ENCODE results near the gene STAC2.

STAC2 gene

DNA sequence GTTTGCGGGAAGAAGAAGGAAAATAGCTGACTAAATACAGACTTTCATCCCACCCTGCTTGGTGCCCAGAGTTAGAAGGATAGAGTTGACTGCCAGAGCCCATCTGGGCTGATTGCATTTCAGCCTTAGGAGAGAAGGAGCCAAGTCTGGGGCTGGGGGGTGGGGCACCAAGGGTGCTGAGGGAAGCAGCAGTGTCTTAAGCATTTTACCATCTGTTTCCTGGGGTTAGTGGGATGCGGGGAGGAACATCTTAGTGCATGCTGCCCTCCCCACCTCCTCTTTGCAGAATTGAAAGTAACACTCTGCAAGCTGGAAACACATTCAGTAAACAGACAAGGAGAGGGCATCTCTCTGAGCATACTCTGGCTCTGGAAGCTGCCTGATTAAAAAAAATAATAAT lies 58.3 kb downstream of the STAC2 start:
- Histone ChIP-seq H3K9me3 (ENCODE audit: control insufficient read depth, insufficient read depth, low read length) (no peaks in the 10 kb centered on the region), H3F3A (ENCODE audit: control insufficient read depth, insufficient read depth) (peaks cover 2% of the 10 kb centered on the region; the same call in 1 of the 2 replicates), H3K27me3 (ENCODE audit: control insufficient read depth, low read length) (peaks cover 6% of the 10 kb centered on the region; the same call in 1 of the 2 replicates), H3K27ac (ENCODE audit: low read depth, low read length) (no peak overlapping the region), H3K36me3 (ENCODE audit: control insufficient read depth, low read length) (no peaks in the 10 kb centered on the region), H3K4me3 (ENCODE audit: low read length) (no peak overlapping the region), H3K4me2 (ENCODE audit: low read length) (no peak overlapping the region), H3K9me2 (replicated peaks; ENCODE audit: control insufficient read depth, low read length) (no peaks in the 10 kb centered on the region), H3K4me1 (ENCODE audit: control insufficient read depth, low read length) (peaks cover 24% of the 10 kb centered on the region), H4K20me1 (ENCODE audit: control insufficient read depth, insufficient read depth, low read depth, low read length) (no peaks in the 10 kb centered on the region), H3K79me2 (ENCODE audit: control insufficient read depth, low read length) (no peaks in the 10 kb centered on the region)
- TF ChIP-seq CTCF (IDR thresholded peaks at IDR 0.05; ENCODE audit: low read depth, low read length, poor library complexity, severe bottlenecking) (no peak), EZH2phosphoT487 (IDR thresholded peaks at IDR 0.05; ENCODE audit: borderline replicate concordance, low read length) (no peak)

DNA sequence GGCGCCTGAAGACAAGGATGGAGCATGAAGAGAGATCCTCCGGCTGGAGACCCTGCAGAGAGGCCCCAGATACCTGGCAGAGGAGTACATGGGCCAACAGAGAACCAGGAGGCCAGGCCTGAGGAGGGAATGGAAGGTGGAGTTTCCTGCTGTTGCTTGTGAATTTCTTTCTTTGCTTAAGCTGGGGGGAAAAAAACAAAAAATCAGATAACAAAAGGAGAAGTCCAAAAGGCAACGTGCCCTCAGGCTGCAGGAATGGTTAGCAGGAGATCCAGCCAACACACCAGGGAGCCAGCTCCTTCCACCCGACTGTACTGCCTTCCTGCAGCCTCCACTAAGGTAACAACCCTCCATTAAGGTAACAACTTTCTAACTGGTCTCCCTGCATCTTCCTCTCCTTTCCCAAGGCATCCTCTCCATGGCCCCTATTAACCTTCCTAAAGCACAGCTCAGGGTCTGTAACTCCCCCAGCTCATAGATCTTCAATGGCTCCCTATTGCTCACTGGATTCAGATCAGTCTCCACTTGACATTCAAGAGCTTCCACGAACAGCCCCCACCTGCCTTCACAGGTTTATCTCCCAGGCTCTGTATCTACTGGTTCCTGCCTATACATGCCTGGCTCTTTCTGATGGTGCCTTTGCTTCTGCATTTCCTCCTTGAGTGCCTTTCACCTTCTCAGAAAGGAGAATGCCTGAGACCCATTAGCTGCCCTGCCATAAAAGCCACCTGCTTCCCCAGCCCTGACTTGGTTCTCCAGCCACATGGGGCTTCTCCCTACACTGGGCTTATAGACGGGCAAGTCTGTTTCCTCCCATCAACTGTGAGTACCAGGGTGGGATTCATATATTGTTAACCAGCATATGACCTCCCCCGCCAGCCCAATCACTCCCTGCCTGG lies 59.1 kb downstream of the STAC2 start:
- peaks cover 2% of the 10 kb centered on the region; the same call in 1 of the 2 replicates for H3F3A ChIP-seq (ENCODE audit: control insufficient read depth, insufficient read depth)
- peaks cover 24% of the 10 kb centered on the region for H3K4me1 ChIP-seq (ENCODE audit: control insufficient read depth, low read length)
- TF ChIP-seq CTCF (IDR thresholded peaks at IDR 0.05; ENCODE audit: low read depth, low read length, poor library complexity, severe bottlenecking) (no peak), EZH2phosphoT487 (IDR thresholded peaks at IDR 0.05; ENCODE audit: borderline replicate concordance, low read length) (no peak)
- no peaks in the 10 kb centered on the region for H3K9me3 ChIP-seq (ENCODE audit: control insufficient read depth, insufficient read depth, low read length)
- no peaks in the 10 kb centered on the region for H3K36me3 ChIP-seq (ENCODE audit: control insufficient read depth, low read length)
- no peaks in the 10 kb centered on the region for H3K9me2 ChIP-seq (replicated peaks; ENCODE audit: control insufficient read depth, low read length)
- H3K79me2 ChIP-seq (ENCODE audit: control insufficient read depth, low read length) = no peaks in the 10 kb centered on the region
- no peak overlapping the region for H3K4me3 ChIP-seq (ENCODE audit: low read length)
- peaks cover 6% of the 10 kb centered on the region; the same call in 1 of the 2 replicates for H3K27me3 ChIP-seq (ENCODE audit: control insufficient read depth, low read length)
- no peak overlapping the region for H3K4me2 ChIP-seq (ENCODE audit: low read length)
- no peaks in the 10 kb centered on the region for H4K20me1 ChIP-seq (ENCODE audit: control insufficient read depth, insufficient read depth, low read depth, low read length)
- no peak overlapping the region for H3K27ac ChIP-seq (ENCODE audit: low read depth, low read length)

DNA sequence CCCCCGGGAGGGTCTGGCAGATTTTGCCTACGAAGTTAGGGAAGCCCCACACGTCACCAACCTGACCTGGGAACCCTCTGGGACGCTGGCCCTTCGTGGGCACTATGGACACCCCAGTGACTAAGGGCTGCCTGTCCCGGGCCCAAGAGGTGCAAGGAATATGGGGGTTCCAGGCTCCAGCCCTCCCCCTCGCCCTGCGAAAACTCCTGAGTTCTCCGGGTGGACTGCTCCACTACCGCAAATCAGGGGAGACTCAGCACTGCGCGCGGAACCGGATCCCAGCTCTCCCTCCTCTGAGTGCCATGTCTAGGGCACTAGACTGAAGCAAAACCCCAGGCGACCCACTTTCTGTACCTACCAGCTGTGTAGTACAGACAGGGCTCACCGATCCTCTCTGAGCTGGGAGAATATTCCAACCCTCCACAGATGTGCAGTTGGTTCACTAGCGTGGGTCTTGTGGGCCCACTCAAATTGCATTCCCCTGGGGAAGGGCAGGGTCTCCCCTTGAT lies 59.9 kb downstream of the STAC2 start, which contains the start of gene ARL5C:
TSS of gene ARL5C (minus strand) at position 321 of the 509 bp plus-strand sequence. CDS start 401 bp downstream, outside the sequence.
- no peaks in the 10 kb centered on the region for H3K9me3 ChIP-seq (ENCODE audit: control insufficient read depth, insufficient read depth, low read length)
- peaks cover 2% of the 10 kb centered on the region; the same call in 1 of the 2 replicates for H3F3A ChIP-seq (ENCODE audit: control insufficient read depth, insufficient read depth)
- H3K79me2 ChIP-seq (ENCODE audit: control insufficient read depth, low read length) = no peaks in the 10 kb centered on the region
- H3K4me3 ChIP-seq (ENCODE audit: low read length) = peak within 1 kb of the TSS; percentile 76
- H3K36me3 ChIP-seq (ENCODE audit: control insufficient read depth, low read length) = no peaks in the 10 kb centered on the region
- TF ChIP-seq CTCF (IDR thresholded peaks at IDR 0.05; ENCODE audit: low read depth, low read length, poor library complexity, severe bottlenecking) (no peak), EZH2phosphoT487 (IDR thresholded peaks at IDR 0.05; ENCODE audit: borderline replicate concordance, low read length) (no peak)
- H3K4me2 ChIP-seq (ENCODE audit: low read length) = peak within 1 kb of the TSS; percentile 87
- H4K20me1 ChIP-seq (ENCODE audit: control insufficient read depth, insufficient read depth, low read depth, low read length) = no peaks in the 10 kb centered on the region
- H3K9me2 ChIP-seq (replicated peaks; ENCODE audit: control insufficient read depth, low read length) = no peaks in the 10 kb centered on the region
- peaks cover 24% of the 10 kb centered on the region for H3K4me1 ChIP-seq (ENCODE audit: control insufficient read depth, low read length)
- H3K27ac ChIP-seq (ENCODE audit: low read depth, low read length) = no peak within 1 kb of the TSS
- H3K27me3 ChIP-seq (ENCODE audit: control insufficient read depth, low read length) = peaks cover 6% of the 10 kb centered on the region; the same call in 1 of the 2 replicates

Data from DOHH2 (cell line).